Left forelimb (tissue), 1 donor: ENCODE results near the gene ZCCHC2.

ENCODE experiments used
- DNase-seq: peaks from one replicate; pipeline ENCODE4 v3.0.0-alpha.2; 2018; ENCODE audit warnings: low spot score

Gene ZCCHC2

GRCh38 chr18:62539284-62540165 is 16.7 kb downstream of the ZCCHC2 start:
- no peak for DNase-seq

- DNase-seq = no peak
These were observed 20.2 kb downstream of the ZCCHC2 start for GRCh38 chr18:62543021-62543420.

GRCh38 chr18:62545098-62545497 is 22.3 kb downstream of the ZCCHC2 start:
- no peak for DNase-seq

- no peak for DNase-seq
These were observed 26.9 kb downstream of the ZCCHC2 start for GRCh38 chr18:62549755-62550154.

GRCh38 chr18:62550746-62551145 is 27.9 kb downstream of the ZCCHC2 start:
- no peak for DNase-seq

- DNase-seq = no peak
These were observed 29.2 kb downstream of the ZCCHC2 start for GRCh38 chr18:62551972-62552513.

- no peak for DNase-seq
These were observed 31.4 kb downstream of the ZCCHC2 start for GRCh38 chr18:62554061-62554815.

GRCh38 chr18:62555135-62555534 is 32.3 kb downstream of the ZCCHC2 start:
- DNase-seq = no peak

GRCh38 chr18:62556397-62556796 is 33.6 kb downstream of the ZCCHC2 start:
- DNase-seq = no peak

GRCh38 chr18:62558015-62558663 is 35.3 kb downstream of the ZCCHC2 start:
- no peak for DNase-seq

GRCh38 chr18:62564044-62564443 is 41.2 kb downstream of the ZCCHC2 start:
- no peak for DNase-seq

- DNase-seq = no peak
These were observed 43.4 kb downstream of the ZCCHC2 start for GRCh38 chr18:62566199-62566598.

- no peak for DNase-seq
These were observed 44.0 kb downstream of the ZCCHC2 start for GRCh38 chr18:62566818-62567217.

GRCh38 chr18:62569081-62569655 is 46.3 kb downstream of the ZCCHC2 start:
- no peak for DNase-seq

GRCh38 chr18:62571037-62571436 is 48.2 kb downstream of the ZCCHC2 start:
- DNase-seq = no peak

GRCh38 chr18:62571648-62572047 is 48.8 kb downstream of the ZCCHC2 start:
- DNase-seq = no peak

GRCh38 chr18:62572456-62572855 is 49.6 kb downstream of the ZCCHC2 start:
- no peak for DNase-seq

GRCh38 chr18:62574776-62575175 is 52.0 kb downstream of the ZCCHC2 start:
- DNase-seq = no peak

GRCh38 chr18:62576271-62576670 is 53.4 kb downstream of the ZCCHC2 start:
- no peak for DNase-seq

GRCh38 chr18:62576845-62577512 is 54.2 kb downstream of the ZCCHC2 start:
- DNase-seq = no peak

- DNase-seq = no peak
These were observed 54.9 kb downstream of the ZCCHC2 start for GRCh38 chr18:62577765-62578164.
